ENCODE results near the gene TP53AIP1. TPM values are rescaled to one million over a fixed set of nuclear protein-coding genes. Genes with fewer than 3 reads are reported as not detected.
A peak's percentile ranks its signal among the peaks of the same experiment; 100 is the strongest.

Gene TP53AIP1
- total RNA-seq, 2 experiments from 2014 or later: 0.20 TPM; not detected in 1

GRCh38 chr11:128910576-128910975, 32.1 kb downstream of the TP53AIP1 start:
- Histone ChIP-seq H3K4me1 (ENCODE audit: insufficient read depth, low read length) (peaks cover 15% of the 10 kb centered on the region), H3K27me3 (ENCODE audit: control insufficient read depth in 1 of 2, insufficient read depth in 2 of 2, low read length in 2 of 2) (peaks cover 25 to 34% of the 10 kb centered on the region in 2 experiments), H3K4me3 (ENCODE audit: low read length) (no peak overlapping the region), H3K9me3 (ENCODE audit: control insufficient read depth in 1 of 2, insufficient read depth in 1 of 2, low read length in 2 of 2) (peaks cover 0 to 5% of the 10 kb centered on the region in 2 experiments), H3K36me3 (ENCODE audit: insufficient read depth, low read length) (no peaks in the 10 kb centered on the region), H3K27ac (ENCODE audit: low read depth in 1 of 2, low read length in 2 of 2) (no peak overlapping the region)
- peaks cover 90% of the 10 kb centered on the region for H3K27me3 Mint-ChIP-seq
- DNase-seq: no peak
- H3K27ac Mint-ChIP-seq: no peak overlapping the region
- TF ChIP-seq CTCF (IDR thresholded peaks at IDR 0.05): no peak
- ChIA-PET POLR2A (no interaction called here), CTCF (no interaction called here)
- H3K36me3 Mint-ChIP-seq (ENCODE audit: low read depth): no peaks in the 10 kb centered on the region
- peaks cover 9% of the 10 kb centered on the region for H3K4me1 Mint-ChIP-seq (ENCODE audit: low read depth)
- no peaks in the 10 kb centered on the region for H3K9me3 Mint-ChIP-seq
- intact Hi-C loops (cut with DNase I, micrococcal nuclease): no loop called here
- ATAC-seq (ENCODE audit: poor library complexity): no peak
- no peak overlapping the region for H3K4me3 Mint-ChIP-seq

GRCh38 chr11:128909438-128910125, 33.1 kb downstream of the TP53AIP1 start:
- Histone ChIP-seq H3K4me1 (ENCODE audit: insufficient read depth, low read length) (peaks cover 20% of the 10 kb centered on the region), H3K36me3 (ENCODE audit: insufficient read depth, low read length) (no peaks in the 10 kb centered on the region), H3K4me3 (ENCODE audit: low read length) (no peak overlapping the region), H3K27ac (ENCODE audit: low read depth in 1 of 2, low read length in 2 of 2) (no peak overlapping the region), H3K27me3 (ENCODE audit: control insufficient read depth in 1 of 2, insufficient read depth in 2 of 2, low read length in 2 of 2) (peaks cover 27 to 34% of the 10 kb centered on the region in 2 experiments), H3K9me3 (ENCODE audit: control insufficient read depth in 1 of 2, insufficient read depth in 1 of 2, low read length in 2 of 2) (peaks cover 0 to 5% of the 10 kb centered on the region in 2 experiments)
- CTCF ChIA-PET: no interaction called here
- ATAC-seq (ENCODE audit: poor library complexity) (no peak), DNase-seq (no peak)
- Mint-ChIP-seq H3K4me3 (no peak overlapping the region), H3K4me1 (ENCODE audit: low read depth) (peaks cover 14% of the 10 kb centered on the region), H3K9me3 (no peaks in the 10 kb centered on the region), H3K27ac (no peak overlapping the region), H3K36me3 (ENCODE audit: low read depth) (no peaks in the 10 kb centered on the region), H3K27me3 (peaks cover 83% of the 10 kb centered on the region)
- no peak for TF ChIP-seq CTCF (IDR thresholded peaks at IDR 0.05)
- POLR2A ChIA-PET: no interaction called here
- intact Hi-C loops (cut with DNase I, micrococcal nuclease): no loop called here

GRCh38 chr11:128908391-128909246, 34.1 kb downstream of the TP53AIP1 start:
- no peak overlapping the region for H3K4me3 Mint-ChIP-seq
- Histone ChIP-seq H3K27ac (ENCODE audit: low read depth in 1 of 2, low read length in 2 of 2) (no peak overlapping the region), H3K27me3 (ENCODE audit: control insufficient read depth in 1 of 2, insufficient read depth in 2 of 2, low read length in 2 of 2) (peaks cover 29 to 34% of the 10 kb centered on the region in 2 experiments), H3K4me3 (ENCODE audit: low read length) (no peak overlapping the region), H3K36me3 (ENCODE audit: insufficient read depth, low read length) (no peaks in the 10 kb centered on the region), H3K9me3 (ENCODE audit: control insufficient read depth in 1 of 2, insufficient read depth in 1 of 2, low read length in 2 of 2) (no peaks in the 10 kb centered on the region), H3K4me1 (ENCODE audit: insufficient read depth, low read length) (peaks cover 22% of the 10 kb centered on the region)
- no peak for TF ChIP-seq CTCF (IDR thresholded peaks at IDR 0.05)
- H3K36me3 Mint-ChIP-seq (ENCODE audit: low read depth): no peaks in the 10 kb centered on the region
- intact Hi-C loops (cut with DNase I, micrococcal nuclease): no loop called here
- H3K4me1 Mint-ChIP-seq (ENCODE audit: low read depth): peaks cover 23% of the 10 kb centered on the region
- no peak overlapping the region for H3K27ac Mint-ChIP-seq
- ATAC-seq (ENCODE audit: poor library complexity): no peak
- CTCF ChIA-PET: interaction anchor here (1.0 kb wide), 1 partner anchor 48 kb away, joined by 3 read pairs; no protein-coding TSS in a partner anchor
- POLR2A ChIA-PET: interaction anchor here (0.6 kb wide), 1 partner anchor 431 kb away, joined by 3 read pairs; no protein-coding TSS in a partner anchor
- peak in 3 of 14 experiments; percentile 10 to 44 (median 44) for DNase-seq
- H3K27me3 Mint-ChIP-seq: peaks cover 88% of the 10 kb centered on the region
- H3K9me3 Mint-ChIP-seq: no peaks in the 10 kb centered on the region
